HepG2 (cell line): ENCODE results near the gene NUP54. TPM values are rescaled to one million over a fixed set of nuclear protein-coding genes. Genes with fewer than 3 reads are reported as not detected.

Experiments
- DNMT3B ChIP-seq: conservative IDR thresholded peaks from 2 replicates; pipeline ENCODE4 v1.6.1; 2016; ENCODE audit warnings: missing biosample characterization, control low read depth
- GABPB1 ChIP-seq: IDR thresholded peaks from 2 replicates; pipeline ENCODE4 v1.6.1; 2016; ENCODE audit warnings: mild to moderate bottlenecking, missing genetic modification reagents, moderate library complexity, missing compliant biosample characterization
- JUN ChIP-seq: sonication (generic); formaldehyde crosslinking; IDR thresholded peaks from 2 replicates; pipeline ENCODE4 v1.4.0; 2020; ENCODE audit warnings: mild to moderate bottlenecking, missing genetic modification reagents
- NCOA5 ChIP-seq: sonication (generic); formaldehyde crosslinking; IDR thresholded peaks from 2 replicates; pipeline ENCODE4 v1.4.0; 2020; ENCODE audit warnings: missing genetic modification reagents
- RNF2 ChIP-seq: fragments of 450-650 bp; conservative IDR thresholded peaks from 2 replicates; pipeline ENCODE4 v1.6.1; 2016; ENCODE audit warnings: low read depth
- SIN3A ChIP-seq: IDR thresholded peaks from 2 replicates; pipeline ENCODE4 v1.6.1; 2011; ENCODE audit warnings: low read depth, mild to moderate bottlenecking, control low read depth, low read length, borderline replicate concordance
- SMYD3 ChIP-seq: sonication (generic); formaldehyde crosslinking; IDR thresholded peaks from 2 replicates; pipeline ENCODE4 v1.8.1; 2023; ENCODE audit warnings: mild to moderate bottlenecking, missing genetic modification reagents
- TOE1 ChIP-seq: sonication (generic); formaldehyde crosslinking; IDR thresholded peaks from 2 replicates; pipeline ENCODE4 v1.4.0; 2020; ENCODE audit warnings: mild to moderate bottlenecking, missing genetic modification reagents
- ZNF343 ChIP-seq: sonication (generic); formaldehyde crosslinking; IDR thresholded peaks from 2 replicates; pipeline ENCODE4 v1.4.0; 2020; ENCODE audit warnings: mild to moderate bottlenecking, missing genetic modification reagents
- ZNF383 ChIP-seq: sonication (generic); formaldehyde crosslinking; IDR thresholded peaks from 2 replicates; pipeline ENCODE4 v1.4.0; 2020; ENCODE audit warnings: missing genetic modification reagents, mild to moderate bottlenecking, borderline replicate concordance
- ZNF549 ChIP-seq: sonication (generic); formaldehyde crosslinking; IDR thresholded peaks from 2 replicates; pipeline ENCODE4 v1.5.0; 2020; ENCODE audit warnings: missing genetic modification reagents
- ZNF619 ChIP-seq: sonication (generic); formaldehyde crosslinking; IDR thresholded peaks from 2 replicates; pipeline ENCODE4 v1.4.0; 2020; ENCODE audit warnings: mild to moderate bottlenecking, missing genetic modification reagents
- polyA plus RNA-seq, 8 experiments: library from polyadenylated mRNA; depleted of rRNA in 3 of 8; stranded (reverse) in 7 of 8; unstranded in 1 of 8; fragments of >200 nt; fragmentation: Illumina TruSeq in 4 of 8; extraction: Trizol in 4 of 8; gene quantifications; 2 replicates each; pipeline versions ENCODE4 v1.2.1 to v1.2.3, GENCODE V29; 2011 to 2016; ENCODE audit warnings: low read depth in 4 of 8, missing spikeins in 1 of 8, mixed read lengths in 1 of 8; ENCODE audit not compliant: insufficient read depth in 1 of 8
- total RNA-seq, 5 experiments: library from RNA; depleted of rRNA; stranded (reverse); fragments of >200 nt; fragmentation: Illumina TruSeq; extraction: Trizol; gene quantifications; 2 replicates each; pipeline ENCODE4 v1.2.3, GENCODE V29; 2016; ENCODE audit warnings: low read depth in 1 of 5
- TF ChIP-seq, protein P1 (sequence below): sonication (generic); formaldehyde crosslinking; IDR thresholded peaks from 2 replicates; pipeline ENCODE4 v1.4.0; 2020; ENCODE audit warnings: missing genetic modification reagents
- TF ChIP-seq, protein P2 (sequence below): sonication (generic); formaldehyde crosslinking; IDR thresholded peaks from 2 replicates; pipeline ENCODE4 v1.4.0; 2020; ENCODE audit warnings: missing genetic modification reagents
- TF ChIP-seq, protein P3 (sequence below): IDR thresholded peaks from 2 replicates; pipeline ENCODE4 v1.6.1; 2016; ENCODE audit warnings: missing compliant biosample characterization, missing genetic modification reagents, borderline replicate concordance
- TF ChIP-seq, protein P4 (sequence below): sonication (generic); formaldehyde crosslinking; IDR thresholded peaks from 2 replicates; pipeline ENCODE4 v1.4.0; 2020; ENCODE audit warnings: mild to moderate bottlenecking, low read depth, missing genetic modification reagents
- TF ChIP-seq, protein P5 (sequence below): sonication (generic); formaldehyde crosslinking; IDR thresholded peaks from 2 replicates; pipeline ENCODE4 v1.8.1; 2023; ENCODE audit warnings: missing genetic modification reagents, mild to moderate bottlenecking, borderline replicate concordance
- TF ChIP-seq, protein P6 (sequence below): sonication (generic); formaldehyde crosslinking; IDR thresholded peaks from 2 replicates; pipeline ENCODE4 v1.5.1; 2020; ENCODE audit warnings: missing genetic modification reagents, mild to moderate bottlenecking, borderline replicate concordance
- TF ChIP-seq, protein P7 (sequence below): IDR thresholded peaks from 2 replicates; pipeline ENCODE4 v1.6.1; 2018; ENCODE audit warnings: missing genetic modification reagents

NUP54 gene
- total and polyA plus RNA-seq, 2 of the 13 experiments (the other 11 are each of a cell fraction or from before 2014, with no cell fraction given) = 36.1 to 69.3 TPM

DNA sequence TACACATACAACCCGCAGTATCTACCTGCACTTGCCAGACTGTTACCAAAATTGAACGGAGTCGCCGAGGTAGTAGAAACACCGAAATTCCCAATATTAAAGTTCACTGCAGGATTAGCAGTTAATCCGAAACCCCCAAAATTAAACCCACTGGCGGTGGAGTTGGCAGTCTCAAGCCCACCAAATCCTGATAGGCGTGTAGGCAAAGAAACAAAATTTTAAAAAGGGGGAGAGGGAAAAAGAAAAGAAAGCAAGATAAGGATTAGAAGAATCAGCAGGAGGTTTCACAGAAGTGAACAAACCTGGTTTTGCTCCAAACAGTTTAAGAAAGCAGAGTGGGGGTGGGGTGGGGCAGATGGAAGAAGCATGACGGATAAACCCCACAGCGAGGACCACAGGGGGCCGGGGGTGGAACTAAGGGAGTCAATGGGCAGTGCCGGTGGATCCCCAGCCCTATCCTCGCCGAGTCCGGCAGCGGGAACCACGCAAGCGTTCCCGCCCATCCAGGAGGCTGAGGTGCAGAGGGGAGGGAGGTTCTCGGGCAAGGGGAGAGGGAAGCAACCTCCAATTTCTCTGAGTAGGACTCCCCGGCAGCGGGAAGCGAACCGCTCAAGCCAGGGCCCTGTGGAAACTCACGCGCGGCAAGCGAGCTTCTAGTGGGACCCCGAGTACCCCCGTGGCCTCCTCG, 599 bp downstream of the NUP54 start (continued):
- TF ChIP-seq, protein P1, sequence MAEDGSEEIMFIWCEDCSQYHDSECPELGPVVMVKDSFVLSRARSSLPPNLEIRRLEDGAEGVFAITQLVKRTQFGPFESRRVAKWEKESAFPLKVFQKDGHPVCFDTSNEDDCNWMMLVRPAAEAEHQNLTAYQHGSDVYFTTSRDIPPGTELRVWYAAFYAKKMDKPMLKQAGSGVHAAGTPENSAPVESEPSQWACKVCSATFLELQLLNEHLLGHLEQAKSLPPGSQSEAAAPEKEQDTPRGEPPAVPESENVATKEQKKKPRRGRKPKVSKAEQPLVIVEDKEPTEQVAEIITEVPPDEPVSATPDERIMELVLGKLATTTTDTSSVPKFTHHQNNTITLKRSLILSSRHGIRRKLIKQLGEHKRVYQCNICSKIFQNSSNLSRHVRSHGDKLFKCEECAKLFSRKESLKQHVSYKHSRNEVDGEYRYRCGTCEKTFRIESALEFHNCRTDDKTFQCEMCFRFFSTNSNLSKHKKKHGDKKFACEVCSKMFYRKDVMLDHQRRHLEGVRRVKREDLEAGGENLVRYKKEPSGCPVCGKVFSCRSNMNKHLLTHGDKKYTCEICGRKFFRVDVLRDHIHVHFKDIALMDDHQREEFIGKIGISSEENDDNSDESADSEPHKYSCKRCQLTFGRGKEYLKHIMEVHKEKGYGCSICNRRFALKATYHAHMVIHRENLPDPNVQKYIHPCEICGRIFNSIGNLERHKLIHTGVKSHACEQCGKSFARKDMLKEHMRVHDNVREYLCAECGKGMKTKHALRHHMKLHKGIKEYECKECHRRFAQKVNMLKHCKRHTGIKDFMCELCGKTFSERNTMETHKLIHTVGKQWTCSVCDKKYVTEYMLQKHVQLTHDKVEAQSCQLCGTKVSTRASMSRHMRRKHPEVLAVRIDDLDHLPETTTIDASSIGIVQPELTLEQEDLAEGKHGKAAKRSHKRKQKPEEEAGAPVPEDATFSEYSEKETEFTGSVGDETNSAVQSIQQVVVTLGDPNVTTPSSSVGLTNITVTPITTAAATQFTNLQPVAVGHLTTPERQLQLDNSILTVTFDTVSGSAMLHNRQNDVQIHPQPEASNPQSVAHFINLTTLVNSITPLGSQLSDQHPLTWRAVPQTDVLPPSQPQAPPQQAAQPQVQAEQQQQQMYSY (CRISPR knock-in tag) = no peak
- TF ChIP-seq SMYD3 (CRISPR knock-in tag) = no peak
- TF ChIP-seq ZNF343 (CRISPR knock-in tag) = no peak
- TF ChIP-seq, protein P2, sequence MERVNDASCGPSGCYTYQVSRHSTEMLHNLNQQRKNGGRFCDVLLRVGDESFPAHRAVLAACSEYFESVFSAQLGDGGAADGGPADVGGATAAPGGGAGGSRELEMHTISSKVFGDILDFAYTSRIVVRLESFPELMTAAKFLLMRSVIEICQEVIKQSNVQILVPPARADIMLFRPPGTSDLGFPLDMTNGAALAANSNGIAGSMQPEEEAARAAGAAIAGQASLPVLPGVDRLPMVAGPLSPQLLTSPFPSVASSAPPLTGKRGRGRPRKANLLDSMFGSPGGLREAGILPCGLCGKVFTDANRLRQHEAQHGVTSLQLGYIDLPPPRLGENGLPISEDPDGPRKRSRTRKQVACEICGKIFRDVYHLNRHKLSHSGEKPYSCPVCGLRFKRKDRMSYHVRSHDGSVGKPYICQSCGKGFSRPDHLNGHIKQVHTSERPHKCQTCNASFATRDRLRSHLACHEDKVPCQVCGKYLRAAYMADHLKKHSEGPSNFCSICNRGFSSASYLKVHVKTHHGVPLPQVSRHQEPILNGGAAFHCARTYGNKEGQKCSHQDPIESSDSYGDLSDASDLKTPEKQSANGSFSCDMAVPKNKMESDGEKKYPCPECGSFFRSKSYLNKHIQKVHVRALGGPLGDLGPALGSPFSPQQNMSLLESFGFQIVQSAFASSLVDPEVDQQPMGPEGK (CRISPR knock-in tag) = peak; percentile 42; the same call in 1 of the 2 replicates
- TF ChIP-seq ZNF383 = no peak
- TF ChIP-seq, protein P3, sequence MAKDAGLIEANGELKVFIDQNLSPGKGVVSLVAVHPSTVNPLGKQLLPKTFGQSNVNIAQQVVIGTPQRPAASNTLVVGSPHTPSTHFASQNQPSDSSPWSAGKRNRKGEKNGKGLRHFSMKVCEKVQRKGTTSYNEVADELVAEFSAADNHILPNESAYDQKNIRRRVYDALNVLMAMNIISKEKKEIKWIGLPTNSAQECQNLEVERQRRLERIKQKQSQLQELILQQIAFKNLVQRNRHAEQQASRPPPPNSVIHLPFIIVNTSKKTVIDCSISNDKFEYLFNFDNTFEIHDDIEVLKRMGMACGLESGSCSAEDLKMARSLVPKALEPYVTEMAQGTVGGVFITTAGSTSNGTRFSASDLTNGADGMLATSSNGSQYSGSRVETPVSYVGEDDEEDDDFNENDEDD (CRISPR knock-in tag) = peak; percentile 48; the same call in 1 of the 2 replicates
- TF ChIP-seq, protein P4, sequence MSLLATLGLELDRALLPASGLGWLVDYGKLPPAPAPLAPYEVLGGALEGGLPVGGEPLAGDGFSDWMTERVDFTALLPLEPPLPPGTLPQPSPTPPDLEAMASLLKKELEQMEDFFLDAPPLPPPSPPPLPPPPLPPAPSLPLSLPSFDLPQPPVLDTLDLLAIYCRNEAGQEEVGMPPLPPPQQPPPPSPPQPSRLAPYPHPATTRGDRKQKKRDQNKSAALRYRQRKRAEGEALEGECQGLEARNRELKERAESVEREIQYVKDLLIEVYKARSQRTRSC = no peak
- TF ChIP-seq SIN3A = no peak
- no peak for TF ChIP-seq TOE1 (CRISPR knock-in tag)
- TF ChIP-seq, protein P5, sequence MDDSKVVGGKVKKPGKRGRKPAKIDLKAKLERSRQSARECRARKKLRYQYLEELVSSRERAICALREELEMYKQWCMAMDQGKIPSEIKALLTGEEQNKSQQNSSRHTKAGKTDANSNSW (CRISPR knock-in tag) = 0 out of 2 replicates have a peak, but pooled peaks have one; percentile 34
- TF ChIP-seq, protein P6, sequence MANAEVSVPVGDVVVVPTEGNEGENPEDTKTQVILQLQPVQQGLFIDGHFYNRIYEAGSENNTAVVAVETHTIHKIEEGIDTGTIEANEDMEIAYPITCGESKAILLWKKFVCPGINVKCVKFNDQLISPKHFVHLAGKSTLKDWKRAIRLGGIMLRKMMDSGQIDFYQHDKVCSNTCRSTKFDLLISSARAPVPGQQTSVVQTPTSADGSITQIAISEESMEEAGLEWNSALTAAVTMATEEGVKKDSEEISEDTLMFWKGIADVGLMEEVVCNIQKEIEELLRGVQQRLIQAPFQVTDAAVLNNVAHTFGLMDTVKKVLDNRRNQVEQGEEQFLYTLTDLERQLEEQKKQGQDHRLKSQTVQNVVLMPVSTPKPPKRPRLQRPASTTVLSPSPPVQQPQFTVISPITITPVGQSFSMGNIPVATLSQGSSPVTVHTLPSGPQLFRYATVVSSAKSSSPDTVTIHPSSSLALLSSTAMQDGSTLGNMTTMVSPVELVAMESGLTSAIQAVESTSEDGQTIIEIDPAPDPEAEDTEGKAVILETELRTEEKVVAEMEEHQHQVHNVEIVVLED (CRISPR knock-in tag) = no peak; the same call in 1 of the 2 replicates
- TF ChIP-seq NCOA5 = no peak
- TF ChIP-seq ZNF619 (CRISPR knock-in tag) = no peak
- no peak for TF ChIP-seq GABPB1
- TF ChIP-seq ZNF549 (CRISPR knock-in tag) = no peak
- no peak for TF ChIP-seq RNF2
- TF ChIP-seq, protein P7, sequence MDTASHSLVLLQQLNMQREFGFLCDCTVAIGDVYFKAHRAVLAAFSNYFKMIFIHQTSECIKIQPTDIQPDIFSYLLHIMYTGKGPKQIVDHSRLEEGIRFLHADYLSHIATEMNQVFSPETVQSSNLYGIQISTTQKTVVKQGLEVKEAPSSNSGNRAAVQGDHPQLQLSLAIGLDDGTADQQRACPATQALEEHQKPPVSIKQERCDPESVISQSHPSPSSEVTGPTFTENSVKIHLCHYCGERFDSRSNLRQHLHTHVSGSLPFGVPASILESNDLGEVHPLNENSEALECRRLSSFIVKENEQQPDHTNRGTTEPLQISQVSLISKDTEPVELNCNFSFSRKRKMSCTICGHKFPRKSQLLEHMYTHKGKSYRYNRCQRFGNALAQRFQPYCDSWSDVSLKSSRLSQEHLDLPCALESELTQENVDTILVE = no peak
- no peak for TF ChIP-seq DNMT3B (CRISPR knock-in tag)
- TF ChIP-seq JUN (CRISPR knock-in tag) = no peak
